ENCODE data around the gene MRE11. TPM values are rescaled to one million over a fixed set of nuclear protein-coding genes. Genes with fewer than 3 reads are reported as not detected.
A peak's percentile ranks its signal among the peaks of the same experiment; 100 is the strongest.

The MRE11 gene
- 10 to 100 TPM; 18.4 to 25.0 (median 22.8) TPM for total RNA-seq

DNA sequence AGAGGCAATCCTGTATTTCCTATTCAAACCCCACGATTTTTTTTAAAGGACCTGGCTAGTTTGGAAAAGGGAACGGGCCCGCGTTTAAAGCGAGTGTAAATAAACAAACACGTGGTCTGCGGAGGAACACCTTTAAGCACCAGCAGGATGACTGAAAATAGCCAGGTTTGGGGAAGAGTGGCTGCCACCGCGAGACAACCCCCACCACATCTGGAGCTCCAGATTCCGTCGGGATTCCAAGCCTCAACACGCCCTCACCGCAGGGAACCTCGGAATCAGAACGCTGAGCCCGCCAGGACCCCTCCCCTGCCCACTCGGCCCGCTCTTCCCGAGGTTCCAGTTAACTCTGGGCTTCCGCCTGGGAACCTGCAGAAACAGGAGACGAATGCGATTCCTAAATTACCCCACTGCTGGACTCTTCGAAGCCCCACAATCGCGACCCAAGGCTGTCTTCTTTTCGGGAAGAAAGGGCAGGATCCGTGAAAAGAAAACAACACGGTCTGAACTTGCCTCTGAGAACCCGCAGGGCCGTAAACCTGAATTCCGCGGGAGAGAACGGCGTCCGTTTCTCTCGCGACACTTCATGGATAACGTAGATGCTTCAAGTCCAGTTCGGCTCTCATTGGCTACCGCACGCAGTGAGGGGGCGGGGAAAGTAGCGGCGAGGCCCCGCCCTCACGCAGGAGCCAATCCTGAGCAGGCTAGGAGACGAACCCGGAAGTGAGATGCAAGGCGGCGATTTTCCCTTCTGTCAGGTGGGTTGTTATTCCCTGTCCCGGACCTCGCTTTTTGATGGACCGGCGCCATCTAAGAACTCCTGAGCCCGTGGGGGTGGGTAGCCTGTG lies at the start of gene MRE11, which contains the start of gene ANKRD49:
MRE11 (minus strand) TSS at position 564 of the 845 bp plus-strand sequence. CDS start 1,043 bp downstream, outside the sequence.
ANKRD49 (plus strand) TSS at position 704 of the 845 bp plus-strand sequence. CDS start 2,710 bp downstream, outside the sequence.
- intact Hi-C loops (cut with DNase I), result no loop called here
- Histone ChIP-seq H3K36me3 (peaks cover 16 to 19% of the 10 kb centered on the region in 2 donors), H3K9me3 (no peaks in the 10 kb centered on the region), H3K27me3 (no peaks in the 10 kb centered on the region), H3K4me1 (peaks cover 10 to 15% of the 10 kb centered on the region in 2 donors), H3K27ac (peak within 1 kb of the TSS; percentile 79 to 87 (median 84)), H3K4me3 (replicated peaks in 1 of 3) (peak within 1 kb of the TSS; percentile 77 to 98 (median 87))
- DNase-seq, result peak; percentile 98
- TF ChIP-seq, protein P1, sequence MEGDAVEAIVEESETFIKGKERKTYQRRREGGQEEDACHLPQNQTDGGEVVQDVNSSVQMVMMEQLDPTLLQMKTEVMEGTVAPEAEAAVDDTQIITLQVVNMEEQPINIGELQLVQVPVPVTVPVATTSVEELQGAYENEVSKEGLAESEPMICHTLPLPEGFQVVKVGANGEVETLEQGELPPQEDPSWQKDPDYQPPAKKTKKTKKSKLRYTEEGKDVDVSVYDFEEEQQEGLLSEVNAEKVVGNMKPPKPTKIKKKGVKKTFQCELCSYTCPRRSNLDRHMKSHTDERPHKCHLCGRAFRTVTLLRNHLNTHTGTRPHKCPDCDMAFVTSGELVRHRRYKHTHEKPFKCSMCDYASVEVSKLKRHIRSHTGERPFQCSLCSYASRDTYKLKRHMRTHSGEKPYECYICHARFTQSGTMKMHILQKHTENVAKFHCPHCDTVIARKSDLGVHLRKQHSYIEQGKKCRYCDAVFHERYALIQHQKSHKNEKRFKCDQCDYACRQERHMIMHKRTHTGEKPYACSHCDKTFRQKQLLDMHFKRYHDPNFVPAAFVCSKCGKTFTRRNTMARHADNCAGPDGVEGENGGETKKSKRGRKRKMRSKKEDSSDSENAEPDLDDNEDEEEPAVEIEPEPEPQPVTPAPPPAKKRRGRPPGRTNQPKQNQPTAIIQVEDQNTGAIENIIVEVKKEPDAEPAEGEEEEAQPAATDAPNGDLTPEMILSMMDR (IDR thresholded peaks at IDR 0.05), result peak in 1 of 6 experiments; percentile 5
- peak in 1 of 2 donors; percentile 68 for TF ChIP-seq POLR2A (IDR thresholded peaks at IDR 0.05)
- WGBS, 2 donors, result 0 to 1% methylated on average over 46 to 47 of the region's 55 CpGs

DNA sequence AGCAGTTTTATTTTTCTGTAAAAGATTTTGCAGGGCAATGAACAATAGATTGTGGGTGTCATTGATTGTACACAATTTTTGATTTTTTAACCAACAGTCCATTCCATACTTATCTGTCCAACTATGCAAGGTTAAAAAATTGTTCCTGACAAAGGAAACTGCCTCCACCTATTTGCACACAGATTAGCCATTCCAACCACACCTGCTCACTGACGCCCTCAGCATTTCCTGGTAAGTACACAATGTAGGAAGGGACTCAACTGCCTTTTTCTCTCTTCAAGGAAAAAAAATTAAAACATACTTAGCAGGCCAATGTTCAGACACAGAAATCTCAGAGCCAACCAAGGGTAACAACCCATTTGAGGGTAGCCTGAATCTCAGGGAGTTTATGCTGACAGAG lies 45.8 kb upstream of the MRE11 start:
- H3K36me3 ChIP-seq, result no peaks in the 10 kb centered on the region
- no peaks in the 10 kb centered on the region for H3K9me3 ChIP-seq
- H3K27ac ChIP-seq, result no peak overlapping the region
- no peak overlapping the region for H3K4me3 ChIP-seq (replicated peaks in 1 of 3)
- H3K4me1 ChIP-seq, result peaks cover 10% of the 10 kb centered on the region in 2 donors
- no peak for DNase-seq
- intact Hi-C loops (cut with DNase I), result no loop called here
- TF ChIP-seq, protein P1 (IDR thresholded peaks at IDR 0.05), result no peak
- no peak for TF ChIP-seq POLR2A (IDR thresholded peaks at IDR 0.05)
- 79 to 86% methylated on average over 1 of the region's 1 CpG for WGBS, 2 donors
- no peaks in the 10 kb centered on the region for H3K27me3 ChIP-seq

DNA sequence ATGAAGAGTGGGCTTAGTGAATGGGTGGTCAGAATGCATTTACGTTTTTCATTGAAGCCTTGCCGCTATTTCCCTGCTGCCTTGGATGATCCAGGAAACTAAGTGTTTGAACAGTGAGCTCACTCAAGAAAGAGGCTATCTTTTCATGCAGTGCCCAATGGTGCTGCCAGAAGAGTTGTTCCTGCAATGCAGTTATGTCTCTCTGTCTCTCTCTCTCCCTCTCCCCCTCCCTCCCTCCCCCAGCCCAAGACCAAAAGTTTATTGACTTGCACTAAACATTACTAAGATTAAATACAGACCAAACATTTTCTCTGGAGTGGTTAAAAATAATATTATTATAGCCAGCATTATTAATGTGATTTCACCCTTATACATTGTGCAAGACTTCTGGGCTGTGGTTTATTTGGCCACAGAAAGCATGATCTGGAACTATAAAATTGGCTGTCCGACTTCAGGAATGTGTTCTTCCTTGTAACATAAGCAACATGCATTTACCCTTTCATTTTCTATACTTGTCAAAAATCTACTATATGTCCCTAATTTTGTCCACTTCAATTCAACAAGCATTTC lies 43.5 kb upstream of the MRE11 start:
- Histone ChIP-seq H3K27me3 (no peaks in the 10 kb centered on the region), H3K27ac (no peak overlapping the region), H3K36me3 (no peaks in the 10 kb centered on the region), H3K4me3 (replicated peaks in 1 of 3) (no peak overlapping the region), H3K4me1 (peaks cover 6 to 10% of the 10 kb centered on the region in 2 donors), H3K9me3 (no peaks in the 10 kb centered on the region)
- WGBS, 2 donors, result 52 to 78% methylated on average over 3 of the region's 3 CpGs
- TF ChIP-seq, protein P1 (IDR thresholded peaks at IDR 0.05), result no peak
- TF ChIP-seq POLR2A (IDR thresholded peaks at IDR 0.05), result no peak
- intact Hi-C loops (cut with DNase I), result no loop called here
- DNase-seq, result no peak

DNA sequence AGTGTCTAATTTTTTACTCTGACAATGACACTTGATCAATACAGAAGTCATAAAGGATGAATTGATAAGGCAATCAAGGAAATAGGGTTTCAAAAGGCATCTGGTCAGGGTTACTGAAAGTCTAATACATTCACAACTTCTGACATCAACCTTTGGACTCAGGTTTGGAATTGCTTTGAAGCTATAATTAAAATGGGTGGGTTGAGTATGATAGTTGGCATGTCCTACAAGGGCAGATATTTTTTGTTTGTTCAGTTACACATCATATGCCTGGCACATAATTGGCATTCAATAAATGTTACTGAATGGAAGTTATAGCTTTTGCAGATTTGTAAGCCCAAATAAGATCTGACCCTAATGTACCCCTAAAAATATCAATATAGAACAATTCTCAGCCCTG lies 42.7 kb upstream of the MRE11 start:
- Histone ChIP-seq H3K27ac (no peak overlapping the region), H3K27me3 (no peaks in the 10 kb centered on the region), H3K9me3 (no peaks in the 10 kb centered on the region), H3K4me3 (replicated peaks in 1 of 3) (no peak overlapping the region), H3K4me1 (peaks cover 6 to 10% of the 10 kb centered on the region in 2 donors), H3K36me3 (no peaks in the 10 kb centered on the region)
- DNase-seq, result no peak
- TF ChIP-seq, protein P1 (IDR thresholded peaks at IDR 0.05), result no peak
- no peak for TF ChIP-seq POLR2A (IDR thresholded peaks at IDR 0.05)
- intact Hi-C loops (cut with DNase I), result no loop called here

All from thyroid gland (tissue), 4 donors.